H9 (cell line): ENCODE results near the gene PARP12. TPM values are rescaled to one million over a fixed set of nuclear protein-coding genes. Genes with fewer than 3 reads are reported as not detected.

ENCODE experiments used
- DNase-seq: peaks from one replicate; pipeline ENCODE4 v3.0.0-alpha.2; 2017
- H2AFZ ChIP-seq: one replicate; pipeline ENCODE4 v1.6.1; 2013; ENCODE audit warnings: mild to moderate bottlenecking, low read length, control low read depth, moderate library complexity
- H2AK5ac ChIP-seq: 2 replicates; pipeline ENCODE4 v1.6.1; 2013; ENCODE audit warnings: low read length, control low read depth, mixed read lengths; ENCODE audit not compliant: insufficient read length
- H2BK120ac ChIP-seq: one replicate; pipeline ENCODE4 v1.6.1; 2013; ENCODE audit warnings: low read depth, mild to moderate bottlenecking, low read length, control low read depth, inconsistent platforms; ENCODE audit not compliant: poor library complexity, severe bottlenecking
- H2BK12ac ChIP-seq: 2 replicates; pipeline ENCODE4 v1.6.1; 2013; ENCODE audit warnings: low read length, control low read depth, mixed read lengths, low read depth; ENCODE audit not compliant: insufficient read length
- H2BK15ac ChIP-seq: 2 replicates; pipeline ENCODE4 v1.6.1; 2013; ENCODE audit warnings: low read depth, low read length, control low read depth
- H2BK20ac ChIP-seq: one replicate; pipeline ENCODE4 v1.6.1; 2013; ENCODE audit warnings: low read depth, mild to moderate bottlenecking, low read length, control low read depth, inconsistent platforms; ENCODE audit not compliant: poor library complexity, severe bottlenecking
- H2BK5ac ChIP-seq: 2 replicates; pipeline ENCODE4 v1.6.1; 2013; ENCODE audit warnings: low read length, control low read depth, mixed read lengths; ENCODE audit not compliant: insufficient read length
- H3K14ac ChIP-seq: 2 replicates; pipeline ENCODE4 v1.6.1; 2013; ENCODE audit warnings: low read length, control low read depth; ENCODE audit not compliant: insufficient read depth
- H3K18ac ChIP-seq: 2 replicates; pipeline ENCODE4 v1.6.1; 2013; ENCODE audit warnings: low read depth, mild to moderate bottlenecking, mixed read lengths, low read length, control low read depth; ENCODE audit not compliant: insufficient read length
- H3K23ac ChIP-seq: 2 replicates; pipeline ENCODE4 v1.6.1; 2013; ENCODE audit warnings: low read length, control low read depth, mixed read lengths, low read depth; ENCODE audit not compliant: insufficient read length
- H3K23me2 ChIP-seq: 2 replicates; pipeline ENCODE4 v1.6.1; 2013; ENCODE audit warnings: low read depth, mild to moderate bottlenecking, mixed read lengths, low read length, control low read depth; ENCODE audit not compliant: insufficient read length, poor library complexity, severe bottlenecking
- H3K27ac ChIP-seq: 2 replicates; pipeline ENCODE4 v1.5.1; 2013; ENCODE audit warnings: low read length, control low read depth, mixed read lengths, low read depth; ENCODE audit not compliant: insufficient read length
- H3K27me3 ChIP-seq: 2 replicates; pipeline ENCODE4 v1.6.1; 2013; ENCODE audit warnings: low read length, control low read depth, inconsistent platforms; ENCODE audit not compliant: insufficient read depth
- H3K4ac ChIP-seq: 2 replicates; pipeline ENCODE4 v1.6.1; 2013; ENCODE audit warnings: low read depth, mild to moderate bottlenecking, control low read depth, inconsistent platforms, low read length, moderate library complexity
- H3K4me1 ChIP-seq: 2 replicates; pipeline ENCODE4 v1.6.1; 2013; ENCODE audit warnings: low read length, control low read depth, inconsistent platforms; ENCODE audit not compliant: insufficient read depth
- H3K4me2 ChIP-seq: 2 replicates; pipeline ENCODE4 v1.6.1; 2013; ENCODE audit warnings: low read length, control low read depth, mixed read lengths; ENCODE audit not compliant: insufficient read length, insufficient read depth
- H3K56ac ChIP-seq: 2 replicates; pipeline ENCODE4 v1.6.1; 2013; ENCODE audit warnings: low read depth, mild to moderate bottlenecking, mixed read lengths, low read length, control low read depth; ENCODE audit not compliant: insufficient read length
- H3K79me1 ChIP-seq: 2 replicates; pipeline ENCODE4 v1.6.1; 2013; ENCODE audit warnings: low read depth, mild to moderate bottlenecking, moderate library complexity, low read length, control low read depth, inconsistent platforms; ENCODE audit not compliant: insufficient read depth, poor library complexity, severe bottlenecking
- H3K79me2 ChIP-seq: 2 replicates; pipeline ENCODE4 v1.6.1; 2013; ENCODE audit warnings: low read length, control low read depth, inconsistent platforms; ENCODE audit not compliant: insufficient read depth
- H3K9ac ChIP-seq: 2 replicates; pipeline ENCODE4 v1.6.1; 2013; ENCODE audit warnings: low read length, control low read depth, mixed read lengths; ENCODE audit not compliant: insufficient read length; ENCODE audit errors: extremely low read depth
- H3K9me3 ChIP-seq: one replicate; pipeline ENCODE4 v1.6.1; 2013; ENCODE audit warnings: low read depth, low read length, inconsistent platforms; ENCODE audit not compliant: control insufficient read depth
- H3T11ph ChIP-seq: one replicate; pipeline ENCODE4 v1.6.1; 2013; ENCODE audit warnings: mild to moderate bottlenecking, low read length, control low read depth, inconsistent platforms
- H4K20me1 ChIP-seq: one replicate; pipeline ENCODE4 v1.6.1; 2013; ENCODE audit not compliant: control insufficient read depth, insufficient read length, insufficient read depth
- H4K5ac ChIP-seq: 2 replicates; pipeline ENCODE4 v1.6.1; 2013; ENCODE audit warnings: low read depth, mild to moderate bottlenecking, mixed read lengths, low read length, control low read depth; ENCODE audit not compliant: insufficient read length
- H4K8ac ChIP-seq: replicated peaks from 2 replicates; pipeline ENCODE4 v1.6.1; 2013; ENCODE audit warnings: low read length, control low read depth, mixed read lengths, low read depth; ENCODE audit not compliant: insufficient read length
- H4K91ac ChIP-seq: 2 replicates; pipeline ENCODE4 v1.6.1; 2013; ENCODE audit warnings: low read depth, mild to moderate bottlenecking, moderate library complexity, mixed read lengths, low read length, control low read depth; ENCODE audit not compliant: insufficient read length
- H3K27ac Mint-ChIP-seq, 3 experiments: 2 replicates in 2 of 3; 3 replicates in 1 of 3; pipeline ENCODE4 v1.8.0; 2020 to 2021; ENCODE audit warnings: mixed read lengths in 3 of 3, mild to moderate bottlenecking in 1 of 3, moderate library complexity in 1 of 3
- H3K27me3 Mint-ChIP-seq: 2 replicates; pipeline ENCODE4 v1.8.0; 2021; ENCODE audit warnings: low read depth, mild to moderate bottlenecking, moderate library complexity, mixed read lengths
- H3K36me3 Mint-ChIP-seq, 3 experiments: 2 replicates in 2 of 3; 3 replicates in 1 of 3; pipeline ENCODE4 v1.8.0; 2020 to 2021; ENCODE audit warnings: low read depth in 3 of 3, mixed read lengths in 3 of 3; ENCODE audit not compliant: insufficient read depth in 1 of 3
- H3K4me1 Mint-ChIP-seq, 2 experiments: 2 replicates each; pipeline ENCODE4 v1.8.0; 2020; ENCODE audit warnings: mixed read lengths in 2 of 2
- H3K4me3 Mint-ChIP-seq, 2 experiments: 2 replicates in 1 of 2; 3 replicates in 1 of 2; pipeline ENCODE4 v1.8.0; 2020 to 2021; ENCODE audit warnings: mild to moderate bottlenecking in 2 of 2, mixed read lengths in 2 of 2, moderate library complexity in 1 of 2
- H3K9me3 Mint-ChIP-seq, 2 experiments: 2 replicates in 1 of 2; 3 replicates in 1 of 2; pipeline ENCODE4 v1.8.0; 2020; ENCODE audit warnings: mild to moderate bottlenecking in 2 of 2, mixed read lengths in 2 of 2, moderate library complexity in 1 of 2
- WGBS: extraction: QIAGEN DNeasy Blood & Tissue Kit; methylation state at CpG from one replicate; pipeline ENCODE4 v1.1.7; 2013; ENCODE audit warnings: missing lambda C conversion rate, low lambda C conversion rate, mixed read lengths; ENCODE audit not compliant: insufficient read length; ENCODE audit errors: extremely low coverage; 5-methylcytosine and 5-hydroxymethylcytosine counted together
- total RNA-seq: library from RNA; stranded (reverse); gene quantifications from 2 replicates; pipeline ENCODE4 v1.2.1, GENCODE V29; 2021
- TF ChIP-seq, protein P1 (sequence below): fragments of 200-600 bp; sonication (generic); conservative IDR thresholded peaks from 3 replicates; pipeline ENCODE4 v1.8.0; 2021; ENCODE audit warnings: antibody characterized with exemption, mild to moderate bottlenecking

PARP12 gene
- total RNA-seq, 1 experiment from 2014 or later, result 11.8 TPM

DNA sequence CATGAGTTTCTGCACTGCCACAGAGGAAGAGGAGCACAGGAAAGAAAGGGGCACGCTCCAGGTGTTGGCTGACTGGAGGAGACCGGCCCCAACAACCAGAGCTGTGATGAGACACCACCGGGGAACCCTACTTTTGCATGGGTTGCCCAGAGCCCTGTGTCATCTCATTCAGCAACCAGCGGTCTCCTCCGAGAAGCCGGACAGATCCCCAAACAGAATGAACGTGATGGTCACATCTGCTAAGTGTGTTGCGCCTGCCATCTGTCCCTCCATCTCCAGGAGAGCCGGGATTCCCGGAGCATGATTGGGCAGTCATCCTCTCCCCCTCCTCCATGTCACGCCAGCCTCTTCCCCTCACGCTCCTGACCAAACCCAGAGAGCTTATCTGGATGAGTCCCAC, 22.9 kb downstream of the PARP12 start:
- Histone ChIP-seq H4K20me1 (no peaks in the 10 kb centered on the region), H3K4me1 (no peaks in the 10 kb centered on the region), H2BK5ac (no peak overlapping the region), H3K27ac (no peak overlapping the region), H3K14ac (no peak overlapping the region; the same call in 1 of the 2 replicates), H3K27me3 (no peaks in the 10 kb centered on the region), H2BK15ac (no peak overlapping the region), H4K91ac (no peak overlapping the region), H3K23me2 (no peaks in the 10 kb centered on the region), H3K4me2 (no peak overlapping the region), H2BK12ac (no peak overlapping the region), H3K9me3 (no peaks in the 10 kb centered on the region), H3K79me1 (no peaks in the 10 kb centered on the region), H4K8ac (no peak overlapping the region), H3K79me2 (no peaks in the 10 kb centered on the region; the same call in 1 of the 2 replicates), H4K5ac (no peak overlapping the region), H3T11ph (no peak overlapping the region), H2BK120ac (no peak overlapping the region), H2AFZ (no peak overlapping the region), H2AK5ac (no peak overlapping the region), H3K18ac (no peak overlapping the region), H3K9ac (no peak overlapping the region), H3K23ac (no peak overlapping the region), H3K4ac (no peak overlapping the region), H3K56ac (no peak overlapping the region), H2BK20ac (no peak overlapping the region)
- Mint-ChIP-seq H3K36me3 (peaks cover 0 to 28% (median 0%) of the 10 kb centered on the region in 3 experiments; a peak in 3 of 7 replicates), H3K4me1 (no peaks in the 10 kb centered on the region), H3K27ac (no peak overlapping the region; a peak in 1 of 7 replicates), H3K4me3 (no peak overlapping the region), H3K27me3 (no peaks in the 10 kb centered on the region), H3K9me3 (no peaks in the 10 kb centered on the region)
- DNase-seq, result no peak
- TF ChIP-seq, protein P1, sequence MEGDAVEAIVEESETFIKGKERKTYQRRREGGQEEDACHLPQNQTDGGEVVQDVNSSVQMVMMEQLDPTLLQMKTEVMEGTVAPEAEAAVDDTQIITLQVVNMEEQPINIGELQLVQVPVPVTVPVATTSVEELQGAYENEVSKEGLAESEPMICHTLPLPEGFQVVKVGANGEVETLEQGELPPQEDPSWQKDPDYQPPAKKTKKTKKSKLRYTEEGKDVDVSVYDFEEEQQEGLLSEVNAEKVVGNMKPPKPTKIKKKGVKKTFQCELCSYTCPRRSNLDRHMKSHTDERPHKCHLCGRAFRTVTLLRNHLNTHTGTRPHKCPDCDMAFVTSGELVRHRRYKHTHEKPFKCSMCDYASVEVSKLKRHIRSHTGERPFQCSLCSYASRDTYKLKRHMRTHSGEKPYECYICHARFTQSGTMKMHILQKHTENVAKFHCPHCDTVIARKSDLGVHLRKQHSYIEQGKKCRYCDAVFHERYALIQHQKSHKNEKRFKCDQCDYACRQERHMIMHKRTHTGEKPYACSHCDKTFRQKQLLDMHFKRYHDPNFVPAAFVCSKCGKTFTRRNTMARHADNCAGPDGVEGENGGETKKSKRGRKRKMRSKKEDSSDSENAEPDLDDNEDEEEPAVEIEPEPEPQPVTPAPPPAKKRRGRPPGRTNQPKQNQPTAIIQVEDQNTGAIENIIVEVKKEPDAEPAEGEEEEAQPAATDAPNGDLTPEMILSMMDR, result no peak
- WGBS, result no CpG with 5 or more reads among the region's 12 CpGs
